Upper lobe of left lung (tissue), 6 donors: ENCODE data around the gene PIANP. TPM values are rescaled to one million over a fixed set of nuclear protein-coding genes. Genes with fewer than 3 reads are reported as not detected.

Experiments used
- ATAC-seq, 2 donors: fragments of 200-7000 bp; cut with Tn5 transposase; one replicate each; pipeline ENCODE4 v1.9.1; 2022; ENCODE audit warnings: mild to moderate bottlenecking in 2 of 2, moderate library complexity in 2 of 2; ENCODE audit not compliant: low FRiP score in 2 of 2
- DNase-seq, 2 donors: peaks; one replicate each; pipeline ENCODE4 v3.0.0-alpha.2; 2019 to 2020
- H3K27ac ChIP-seq, 4 donors: fragments of 200-600 bp; sonication (generic); one replicate each; pipeline ENCODE4 v1.5.1; 2016 to 2019
- H3K27me3 ChIP-seq, 4 donors: fragments of 200-600 bp; sonication (generic); one replicate each; pipeline ENCODE4 v1.5.1; 2017 to 2019
- H3K36me3 ChIP-seq, 4 donors: fragments of 200-600 bp; sonication (generic); one replicate each; pipeline ENCODE4 v1.5.1; 2016 to 2019
- H3K4me1 ChIP-seq, 4 donors: fragments of 200-600 bp; sonication (generic); one replicate each; pipeline ENCODE4 v1.5.1; 2018 to 2019
- H3K4me3 ChIP-seq, 4 donors: fragments of 200-600 bp; sonication (generic); one replicate each; pipeline ENCODE4 v1.5.1; 2017 to 2019; ENCODE audit warnings: mild to moderate bottlenecking in 2 of 4, moderate library complexity in 1 of 4
- H3K9me3 ChIP-seq, 4 donors: fragments of 200-600 bp; sonication (generic); one replicate each; pipeline ENCODE4 v1.5.1; 2018 to 2019
- EP300 ChIP-seq, 4 donors: sonication (generic); formaldehyde crosslinking; IDR thresholded peaks; one replicate each; pipeline ENCODE4 v1.5.1; 2017; ENCODE audit warnings: antibody characterized with exemption in 4 of 4, control low read depth in 2 of 4
- POLR2A ChIP-seq, 4 donors: fragments of 450-650 bp; IDR thresholded peaks; one replicate each; pipeline ENCODE4 v1.5.1; 2016 to 2017; ENCODE audit warnings: antibody characterized with exemption in 4 of 4, mild to moderate bottlenecking in 2 of 4
- POLR2AphosphoS5 ChIP-seq, 2 donors: sonication (generic); formaldehyde crosslinking; IDR thresholded peaks; one replicate each; pipeline ENCODE4 v1.5.1; 2017; ENCODE audit warnings: antibody characterized with exemption in 2 of 2
- WGBS, 2 donors: methylation state at CpG; one replicate each; pipeline ENCODE4 v1.1.5; 2017 to 2018; 5-methylcytosine and 5-hydroxymethylcytosine counted together
- total RNA-seq, 6 donors: library from RNA; depleted of rRNA in 4 of 6; stranded (reverse); fragments of >200 nt in 4 of 6; gene quantifications; one replicate each; pipeline versions ENCODE4 v1.1.0 to v1.2.1, GENCODE V29; 2016 to 2021
- TF ChIP-seq, protein P1 (sequence below), 6 experiments: fragments of 450-650 bp in 4 of 6; fragments of 200-600 bp in 2 of 6; sonication (generic) in 2 of 6; IDR thresholded peaks; one replicate each; pipeline ENCODE4 v1.5.1; 2016 to 2019; ENCODE audit warnings: antibody characterized with exemption in 6 of 6
- donor health status: DM: no; HTN: no; CAD: no; lungs with moderate emphysema.
- donor health status: DM: no; HTN: yes; CAD: no; lungs with severe emphysema.

PIANP gene
- total RNA-seq, 6 donors from 2014 or later, result 0.13 to 0.83 (median 0.39) TPM; not detected in 3

DNA sequence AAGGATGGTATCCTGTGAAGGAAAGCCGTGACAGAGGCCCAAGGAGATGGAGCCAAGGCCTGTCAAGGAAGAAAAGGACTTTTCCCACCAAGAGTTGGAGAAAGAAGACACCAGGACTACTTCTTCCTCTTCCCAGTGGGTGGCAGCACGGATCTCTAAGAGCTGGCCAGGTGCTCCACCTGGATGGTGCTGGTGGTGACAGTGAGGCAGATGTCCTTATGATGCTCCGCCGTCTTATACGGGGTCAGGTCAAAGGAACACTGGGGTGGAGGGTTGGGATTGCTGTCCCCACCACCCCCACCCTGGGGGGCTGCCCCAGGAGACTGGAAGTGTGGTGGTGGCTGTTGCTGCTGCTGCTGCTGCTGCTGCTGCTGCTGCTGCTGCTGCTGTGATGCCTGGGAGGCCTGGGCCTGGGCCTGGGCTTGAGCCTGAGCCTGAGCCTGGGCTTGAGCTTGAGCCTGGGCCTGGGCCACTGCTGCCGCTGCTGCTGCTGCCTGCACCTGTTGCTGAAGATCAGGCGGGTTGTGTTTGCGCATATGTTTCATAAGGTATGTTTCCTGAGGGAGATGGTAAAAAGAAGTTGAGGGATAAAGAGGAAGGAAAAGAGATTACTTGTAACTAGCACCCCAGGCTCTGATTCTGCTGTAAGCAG is 32.9 kb downstream of the PIANP start:
- Histone ChIP-seq H3K27ac (no peak overlapping the region), H3K36me3 (peaks cover 44 to 72% (median 60%) of the 10 kb centered on the region in 4 donors), H3K4me3 (no peak overlapping the region), H3K4me1 (peaks cover 0 to 2% (median 0%) of the 10 kb centered on the region in 4 donors), H3K27me3 (no peaks in the 10 kb centered on the region), H3K9me3 (no peaks in the 10 kb centered on the region)
- TF ChIP-seq EP300 (IDR thresholded peaks at IDR 0.05) (no peak), POLR2A (IDR thresholded peaks at IDR 0.05) (no peak), POLR2AphosphoS5 (IDR thresholded peaks at IDR 0.05) (no peak)
- ATAC-seq (no peak), DNase-seq (peak in 1 of 2 donors; percentile 59)
- 85 to 90% methylated on average over 5 to 8 of the region's 8 CpGs for WGBS, 2 donors

DNA sequence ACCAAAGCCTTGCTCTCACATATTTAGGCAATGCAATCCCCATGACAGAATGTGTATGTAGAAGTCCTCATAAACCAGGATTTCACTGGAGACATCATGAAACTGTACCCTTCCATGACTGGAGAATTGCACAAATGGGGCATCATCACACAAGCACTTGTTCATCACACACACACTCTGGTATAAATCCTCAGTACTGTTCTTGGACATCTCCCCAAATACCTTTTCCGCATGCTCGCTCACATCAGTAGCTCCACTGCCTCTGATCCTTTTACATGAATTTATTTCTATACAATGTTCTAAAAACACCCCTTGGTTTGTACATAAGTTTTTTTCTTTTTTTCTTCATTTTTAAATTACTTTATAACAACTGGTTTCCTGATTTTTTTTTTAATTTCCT is 34.4 kb downstream of the PIANP start:
- TF ChIP-seq POLR2A (IDR thresholded peaks at IDR 0.05) (no peak), POLR2AphosphoS5 (IDR thresholded peaks at IDR 0.05) (no peak), EP300 (IDR thresholded peaks at IDR 0.05) (no peak)
- TF ChIP-seq, protein P1, sequence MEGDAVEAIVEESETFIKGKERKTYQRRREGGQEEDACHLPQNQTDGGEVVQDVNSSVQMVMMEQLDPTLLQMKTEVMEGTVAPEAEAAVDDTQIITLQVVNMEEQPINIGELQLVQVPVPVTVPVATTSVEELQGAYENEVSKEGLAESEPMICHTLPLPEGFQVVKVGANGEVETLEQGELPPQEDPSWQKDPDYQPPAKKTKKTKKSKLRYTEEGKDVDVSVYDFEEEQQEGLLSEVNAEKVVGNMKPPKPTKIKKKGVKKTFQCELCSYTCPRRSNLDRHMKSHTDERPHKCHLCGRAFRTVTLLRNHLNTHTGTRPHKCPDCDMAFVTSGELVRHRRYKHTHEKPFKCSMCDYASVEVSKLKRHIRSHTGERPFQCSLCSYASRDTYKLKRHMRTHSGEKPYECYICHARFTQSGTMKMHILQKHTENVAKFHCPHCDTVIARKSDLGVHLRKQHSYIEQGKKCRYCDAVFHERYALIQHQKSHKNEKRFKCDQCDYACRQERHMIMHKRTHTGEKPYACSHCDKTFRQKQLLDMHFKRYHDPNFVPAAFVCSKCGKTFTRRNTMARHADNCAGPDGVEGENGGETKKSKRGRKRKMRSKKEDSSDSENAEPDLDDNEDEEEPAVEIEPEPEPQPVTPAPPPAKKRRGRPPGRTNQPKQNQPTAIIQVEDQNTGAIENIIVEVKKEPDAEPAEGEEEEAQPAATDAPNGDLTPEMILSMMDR (IDR thresholded peaks at IDR 0.05), result no peak

DNA sequence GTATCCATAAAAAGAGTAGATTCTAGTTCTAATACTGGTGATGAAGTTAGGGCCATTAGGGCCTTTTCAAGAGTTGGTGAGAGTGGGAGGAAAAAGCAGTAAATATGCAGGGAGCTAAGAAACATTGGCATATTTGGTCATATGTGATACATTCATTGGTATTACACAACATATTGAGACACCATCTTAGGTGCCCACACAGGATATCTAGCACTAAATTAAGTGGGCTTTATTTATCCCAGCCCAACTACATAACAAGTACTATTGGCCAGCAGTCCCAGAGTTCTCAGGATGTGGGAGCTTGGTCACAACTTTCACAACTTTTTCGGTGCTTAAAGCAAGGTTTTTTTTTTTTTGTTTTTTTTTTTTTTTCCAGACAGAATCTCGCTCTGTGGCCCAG is 35.7 kb downstream of the PIANP start:
- no peak overlapping the region for H3K27ac ChIP-seq
- no peaks in the 10 kb centered on the region for H3K9me3 ChIP-seq
- TF ChIP-seq, protein P1 (IDR thresholded peaks at IDR 0.05), result no peak
- TF ChIP-seq EP300 (IDR thresholded peaks at IDR 0.05), result no peak
- no peak for TF ChIP-seq POLR2AphosphoS5 (IDR thresholded peaks at IDR 0.05)
- TF ChIP-seq POLR2A (IDR thresholded peaks at IDR 0.05), result no peak
- no peak for ATAC-seq
- DNase-seq, result no peak
- WGBS, 2 donors, result 55 to 76% methylated on average over 2 of the region's 2 CpGs
- H3K36me3 ChIP-seq, result peaks cover 16 to 44% (median 33%) of the 10 kb centered on the region in 4 donors
- H3K27me3 ChIP-seq, result no peaks in the 10 kb centered on the region
- H3K4me1 ChIP-seq, result peaks cover 12 to 14% (median 12%) of the 10 kb centered on the region in 4 donors
- H3K4me3 ChIP-seq, result no peak overlapping the region

More for the DNA sequence above, 34.4 kb downstream of the PIANP start:
- no peak for DNase-seq
- peaks cover 12 to 13% (median 12%) of the 10 kb centered on the region in 4 donors for H3K4me1 ChIP-seq
- ATAC-seq, result no peak
- 94 to 100% methylated on average over 2 of the region's 2 CpGs for WGBS, 2 donors
- no peak overlapping the region for H3K4me3 ChIP-seq
- H3K27ac ChIP-seq, result no peak overlapping the region
- no peaks in the 10 kb centered on the region for H3K9me3 ChIP-seq
- H3K36me3 ChIP-seq, result peaks cover 30 to 57% (median 46%) of the 10 kb centered on the region in 4 donors
- H3K27me3 ChIP-seq, result no peaks in the 10 kb centered on the region

DNA sequence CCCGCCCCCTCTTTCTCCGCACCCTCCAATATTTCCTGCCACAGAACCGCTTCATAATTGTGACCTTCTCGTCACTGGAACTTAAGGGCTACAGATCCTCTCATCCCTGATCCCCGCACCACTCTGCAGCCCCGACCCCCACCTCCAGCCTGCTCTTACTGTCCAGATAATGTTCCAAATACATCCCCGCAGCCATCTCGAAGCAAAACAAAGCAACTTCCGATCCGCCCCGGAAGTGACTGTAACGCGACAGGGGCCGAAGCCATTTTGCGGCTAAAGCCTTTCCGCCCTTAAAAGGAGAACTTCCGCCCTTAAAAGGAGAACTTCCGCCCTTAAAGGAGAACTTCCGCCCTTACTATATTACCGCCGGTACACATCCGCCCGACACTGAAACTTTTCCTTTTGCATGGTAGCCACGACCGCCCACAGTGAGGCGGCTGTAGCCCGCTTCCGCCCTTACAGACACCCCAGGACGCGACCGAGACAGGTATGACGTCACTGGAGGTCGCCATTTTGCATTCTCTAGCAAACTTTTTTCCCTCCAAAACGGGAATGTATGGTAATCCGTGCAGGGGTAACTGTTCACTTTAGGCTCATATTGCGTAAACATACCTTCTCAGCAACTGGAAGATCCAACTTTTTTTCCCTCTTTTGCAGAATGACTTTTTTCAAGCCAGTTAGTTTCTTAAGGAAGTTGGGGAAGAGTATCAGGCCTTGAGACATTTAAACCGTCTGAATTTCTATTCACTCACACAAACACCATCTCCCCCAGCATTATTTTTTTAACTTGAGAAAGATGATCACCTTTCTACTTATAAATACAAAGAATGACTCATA is 37.5 kb downstream of the PIANP start, which contains the start of gene ING4:
Gene ING4, minus strand, starts transcription at position 214 of the 837 bp plus-strand sequence. Its CDS starts 18 bp downstream, at position 196.
- H3K27ac ChIP-seq, result peak within 1 kb of the TSS; percentile 68 to 87 (median 84)
- H3K4me1 ChIP-seq, result peaks cover 12 to 14% (median 12%) of the 10 kb centered on the region in 4 donors
- 2% methylated on average over 35 to 37 of the region's 37 CpGs for WGBS, 2 donors
- H3K9me3 ChIP-seq, result no peaks in the 10 kb centered on the region
- no peaks in the 10 kb centered on the region for H3K27me3 ChIP-seq
- H3K36me3 ChIP-seq, result peaks cover under 1 to 31% (median 17%) of the 10 kb centered on the region in 4 donors
- TF ChIP-seq, protein P1 (IDR thresholded peaks at IDR 0.05), result peak in 1 of 6 experiments; percentile 4
- TF ChIP-seq POLR2A (IDR thresholded peaks at IDR 0.05), result peak in 2 of 4 donors; percentile 21 to 62
- peak; percentile 77 to 89 for TF ChIP-seq POLR2AphosphoS5 (IDR thresholded peaks at IDR 0.05)
- peak in 2 of 4 donors; percentile 51 to 52 for TF ChIP-seq EP300 (IDR thresholded peaks at IDR 0.05)
- peak within 1 kb of the TSS; percentile 70 to 89 (median 76) for H3K4me3 ChIP-seq
- ATAC-seq (peak; percentile 100), DNase-seq (peak; percentile 96 to 99)

DNA sequence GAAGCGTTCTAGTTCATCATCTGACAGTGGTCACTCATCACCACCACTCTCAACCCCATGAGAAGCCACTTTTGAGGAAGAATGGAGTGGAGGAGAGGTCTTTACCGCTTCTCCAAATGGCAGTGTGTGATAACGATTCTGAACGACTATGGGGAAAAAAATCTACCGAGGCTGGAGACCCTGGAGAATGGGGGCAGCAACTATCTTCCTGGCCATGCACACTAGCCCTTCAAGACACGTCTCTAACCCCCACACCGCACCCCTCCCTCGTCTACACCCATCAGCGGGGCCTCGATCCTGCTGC is 38.1 kb downstream of the PIANP start:
- peak overlapping the region; percentile 68 to 87 (median 78) for H3K27ac ChIP-seq
- ATAC-seq, result peak; percentile 23 to 72
- DNase-seq, result no peak
- H3K4me3 ChIP-seq, result peak overlapping the region; percentile 70 to 89 (median 76)
- peaks cover 12 to 14% (median 12%) of the 10 kb centered on the region in 4 donors for H3K4me1 ChIP-seq
- no peaks in the 10 kb centered on the region for H3K27me3 ChIP-seq
- 0 to 1% methylated on average over 10 of the region's 10 CpGs for WGBS, 2 donors
- peaks cover 0 to 31% (median 14%) of the 10 kb centered on the region in 4 donors for H3K36me3 ChIP-seq
- TF ChIP-seq POLR2A (IDR thresholded peaks at IDR 0.05), result no peak
- TF ChIP-seq EP300 (IDR thresholded peaks at IDR 0.05), result no peak
- TF ChIP-seq, protein P1 (IDR thresholded peaks at IDR 0.05), result no peak
- TF ChIP-seq POLR2AphosphoS5 (IDR thresholded peaks at IDR 0.05), result no peak
- no peaks in the 10 kb centered on the region for H3K9me3 ChIP-seq
